ENCODE data around the gene STK32A. TPM values are rescaled to one million over a fixed set of nuclear protein-coding genes. Genes with fewer than 3 reads are reported as not detected.

STK32A gene
- polyA plus RNA-seq, 1 experiment, result 1.2 TPM

DNA sequence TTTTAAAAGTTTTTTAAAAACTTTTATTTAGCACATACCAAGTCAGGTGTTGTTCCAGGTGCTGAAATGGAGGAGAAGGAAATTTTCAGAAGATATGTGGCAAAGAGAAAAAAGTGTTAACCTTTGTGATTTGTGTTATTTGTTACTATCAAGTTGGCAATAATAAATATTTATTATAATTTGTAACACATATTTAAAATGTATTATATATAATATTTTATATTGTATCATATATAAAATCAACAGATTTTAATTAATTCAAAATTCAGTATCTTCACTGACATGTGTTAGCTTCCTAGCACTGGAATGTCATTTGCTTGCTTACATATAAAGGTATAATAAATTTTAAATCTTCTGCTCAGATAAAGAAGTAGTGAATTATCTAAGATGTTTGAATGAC lies 71.5 kb downstream of the STK32A start:
- no peaks in the 10 kb centered on the region for H3K36me3 ChIP-seq (ENCODE audit: control insufficient read depth, insufficient read depth, low read length)
- ChIA-PET POLR2A (no interaction called here), CTCF (no interaction called here)
- no peak overlapping the region for H3K4me3 ChIP-seq (ENCODE audit: low read depth, low read length)
- H3K27me3 ChIP-seq (ENCODE audit: control insufficient read depth, insufficient read depth, low read length), result no peaks in the 10 kb centered on the region
- TF ChIP-seq, protein P1, sequence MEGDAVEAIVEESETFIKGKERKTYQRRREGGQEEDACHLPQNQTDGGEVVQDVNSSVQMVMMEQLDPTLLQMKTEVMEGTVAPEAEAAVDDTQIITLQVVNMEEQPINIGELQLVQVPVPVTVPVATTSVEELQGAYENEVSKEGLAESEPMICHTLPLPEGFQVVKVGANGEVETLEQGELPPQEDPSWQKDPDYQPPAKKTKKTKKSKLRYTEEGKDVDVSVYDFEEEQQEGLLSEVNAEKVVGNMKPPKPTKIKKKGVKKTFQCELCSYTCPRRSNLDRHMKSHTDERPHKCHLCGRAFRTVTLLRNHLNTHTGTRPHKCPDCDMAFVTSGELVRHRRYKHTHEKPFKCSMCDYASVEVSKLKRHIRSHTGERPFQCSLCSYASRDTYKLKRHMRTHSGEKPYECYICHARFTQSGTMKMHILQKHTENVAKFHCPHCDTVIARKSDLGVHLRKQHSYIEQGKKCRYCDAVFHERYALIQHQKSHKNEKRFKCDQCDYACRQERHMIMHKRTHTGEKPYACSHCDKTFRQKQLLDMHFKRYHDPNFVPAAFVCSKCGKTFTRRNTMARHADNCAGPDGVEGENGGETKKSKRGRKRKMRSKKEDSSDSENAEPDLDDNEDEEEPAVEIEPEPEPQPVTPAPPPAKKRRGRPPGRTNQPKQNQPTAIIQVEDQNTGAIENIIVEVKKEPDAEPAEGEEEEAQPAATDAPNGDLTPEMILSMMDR (IDR thresholded peaks at IDR 0.05; ENCODE audit: insufficient read depth, low read depth, low read length), result no peak
- DNase-seq (ENCODE audit: low read depth), result no peak

DNA sequence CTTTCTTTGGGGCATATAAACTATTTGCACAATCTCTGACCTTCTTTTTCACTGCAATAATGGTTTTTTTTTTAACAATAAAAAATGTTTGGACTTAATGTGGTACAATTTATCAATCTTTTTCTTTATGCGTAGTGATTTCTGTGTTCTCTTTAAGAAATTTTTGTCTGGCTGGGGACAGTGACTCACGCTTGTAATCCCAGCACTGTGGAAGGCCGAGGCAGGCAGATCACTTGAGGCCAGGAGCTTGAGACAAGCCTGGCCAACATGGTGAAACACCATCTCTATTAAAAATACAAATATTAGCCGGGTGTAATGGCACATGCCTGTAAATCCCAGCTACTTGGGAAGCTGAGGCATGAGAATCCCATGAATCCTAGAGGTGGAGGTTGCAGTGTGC lies 72.3 kb downstream of the STK32A start:
- no peaks in the 10 kb centered on the region for H3K36me3 ChIP-seq (ENCODE audit: control insufficient read depth, insufficient read depth, low read length)
- no peak for DNase-seq (ENCODE audit: low read depth)
- H3K4me3 ChIP-seq (ENCODE audit: low read depth, low read length), result no peak overlapping the region
- ChIA-PET POLR2A (no interaction called here), CTCF (no interaction called here)
- H3K27me3 ChIP-seq (ENCODE audit: control insufficient read depth, insufficient read depth, low read length), result no peaks in the 10 kb centered on the region
- TF ChIP-seq, protein P1 (IDR thresholded peaks at IDR 0.05; ENCODE audit: insufficient read depth, low read depth, low read length), result no peak

DNA sequence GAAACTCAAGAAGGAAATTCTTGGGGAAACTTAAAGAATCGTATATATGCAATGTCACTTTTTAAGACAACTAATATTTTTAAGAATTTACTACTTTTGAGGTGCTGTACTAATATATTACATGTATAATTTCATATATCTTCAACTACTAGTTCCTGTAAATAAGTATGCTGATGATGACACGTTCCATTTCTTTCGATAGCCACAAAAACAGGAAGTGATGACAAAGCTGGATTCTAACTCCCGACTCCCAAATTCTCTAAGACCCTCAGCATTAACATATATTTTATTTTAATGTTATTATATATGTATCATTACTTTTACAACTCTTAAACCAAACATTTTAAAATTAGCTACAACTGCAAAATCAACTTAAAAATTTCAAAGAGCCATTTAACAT lies 74.8 kb downstream of the STK32A start:
- no peaks in the 10 kb centered on the region for H3K36me3 ChIP-seq (ENCODE audit: control insufficient read depth, insufficient read depth, low read length)
- no peak overlapping the region for H3K4me3 ChIP-seq (ENCODE audit: low read depth, low read length)
- CTCF ChIA-PET, result no interaction called here
- no peak for DNase-seq (ENCODE audit: low read depth)
- TF ChIP-seq, protein P1 (IDR thresholded peaks at IDR 0.05; ENCODE audit: insufficient read depth, low read depth, low read length), result no peak
- POLR2A ChIA-PET, result no interaction called here
- no peaks in the 10 kb centered on the region for H3K27me3 ChIP-seq (ENCODE audit: control insufficient read depth, insufficient read depth, low read length)

DNA sequence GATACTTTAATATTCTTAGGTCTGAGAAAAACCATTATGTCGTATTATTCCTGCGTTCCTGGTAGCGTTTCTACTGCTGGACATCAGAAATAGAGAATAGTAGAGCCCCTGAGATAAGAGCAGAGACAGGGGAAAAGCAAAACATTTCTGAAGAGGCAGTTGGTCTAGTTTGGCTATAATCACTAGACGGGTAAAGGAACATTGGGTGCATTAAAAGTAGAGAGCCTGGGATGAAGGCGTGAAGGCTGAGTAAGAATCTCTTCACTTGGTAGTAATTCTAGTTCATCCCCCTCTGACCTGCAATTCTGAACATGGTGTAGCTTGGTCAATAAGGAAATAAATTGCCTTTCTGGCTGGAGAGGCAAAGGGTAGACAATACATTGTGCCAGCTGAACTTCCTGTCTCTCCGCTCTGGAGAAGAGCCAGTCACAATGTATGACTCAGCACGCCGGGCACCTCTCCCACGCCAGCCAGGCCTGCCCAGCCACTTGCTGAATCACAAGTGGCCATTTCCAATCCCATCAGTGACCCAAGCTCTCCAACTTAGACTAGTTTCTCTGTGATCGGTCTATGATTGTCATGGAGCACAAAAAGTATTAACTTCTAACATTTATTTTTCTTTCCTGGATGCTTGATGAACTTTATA lies 75.4 kb downstream of the STK32A start:
- DNase-seq (ENCODE audit: low read depth), result no peak
- no peaks in the 10 kb centered on the region for H3K27me3 ChIP-seq (ENCODE audit: control insufficient read depth, insufficient read depth, low read length)
- no peak overlapping the region for H3K4me3 ChIP-seq (ENCODE audit: low read depth, low read length)
- TF ChIP-seq, protein P1 (IDR thresholded peaks at IDR 0.05; ENCODE audit: insufficient read depth, low read depth, low read length), result no peak
- ChIA-PET POLR2A (no interaction called here), CTCF (no interaction called here)
- no peaks in the 10 kb centered on the region for H3K36me3 ChIP-seq (ENCODE audit: control insufficient read depth, insufficient read depth, low read length)

DNA sequence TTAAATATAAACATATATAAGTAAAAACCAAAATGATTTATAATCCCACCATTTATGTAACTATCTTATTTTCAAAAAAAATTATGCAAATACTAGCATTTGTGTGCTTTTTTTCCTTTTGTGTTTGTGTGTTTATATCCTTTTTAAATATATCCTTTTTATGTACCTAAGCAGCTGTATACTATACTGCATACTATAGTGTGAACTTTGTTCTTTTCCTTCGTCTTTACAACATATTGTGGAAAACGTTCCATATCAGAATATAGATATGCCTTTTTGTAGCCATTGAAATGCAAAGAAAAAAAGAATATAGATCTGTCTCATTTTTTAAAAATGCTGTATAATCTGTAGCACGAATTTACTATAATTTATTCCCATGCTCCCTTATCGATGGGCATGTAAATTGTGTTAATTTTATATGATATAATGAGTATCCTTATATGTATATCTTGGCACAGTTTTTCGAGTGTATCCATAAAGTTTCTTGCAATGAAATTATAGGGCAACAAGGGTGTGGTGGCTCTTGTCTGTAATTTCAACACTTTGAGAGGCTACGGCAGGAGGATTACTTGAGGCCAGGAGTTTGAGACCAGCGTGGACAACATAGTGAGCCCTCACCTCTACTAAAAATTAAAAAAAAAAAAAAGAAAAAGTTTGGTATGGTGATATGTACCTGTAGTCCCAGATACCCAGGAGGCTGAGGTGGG lies 83.3 kb downstream of the STK32A start:
- ChIA-PET POLR2A (no interaction called here), CTCF (no interaction called here)
- DNase-seq (ENCODE audit: low read depth), result no peak
- Histone ChIP-seq H3K36me3 (ENCODE audit: control insufficient read depth, insufficient read depth, low read length) (no peaks in the 10 kb centered on the region), H3K4me3 (ENCODE audit: low read depth, low read length) (no peak overlapping the region), H3K27me3 (ENCODE audit: control insufficient read depth, insufficient read depth, low read length) (no peaks in the 10 kb centered on the region)
- TF ChIP-seq, protein P1 (IDR thresholded peaks at IDR 0.05; ENCODE audit: insufficient read depth, low read depth, low read length), result no peak

All from BJ (cell line).